ENCODE results near the gene VPS11. TPM values are rescaled to one million over a fixed set of nuclear protein-coding genes. Genes with fewer than 3 reads are reported as not detected.

VPS11 gene
- total and polyA plus RNA-seq, 10 of the 15 experiments (the other 5 are each of a cell fraction or from before 2014, with no cell fraction given), result 15.8 to 26.4 (median 24.5) TPM

DNA sequence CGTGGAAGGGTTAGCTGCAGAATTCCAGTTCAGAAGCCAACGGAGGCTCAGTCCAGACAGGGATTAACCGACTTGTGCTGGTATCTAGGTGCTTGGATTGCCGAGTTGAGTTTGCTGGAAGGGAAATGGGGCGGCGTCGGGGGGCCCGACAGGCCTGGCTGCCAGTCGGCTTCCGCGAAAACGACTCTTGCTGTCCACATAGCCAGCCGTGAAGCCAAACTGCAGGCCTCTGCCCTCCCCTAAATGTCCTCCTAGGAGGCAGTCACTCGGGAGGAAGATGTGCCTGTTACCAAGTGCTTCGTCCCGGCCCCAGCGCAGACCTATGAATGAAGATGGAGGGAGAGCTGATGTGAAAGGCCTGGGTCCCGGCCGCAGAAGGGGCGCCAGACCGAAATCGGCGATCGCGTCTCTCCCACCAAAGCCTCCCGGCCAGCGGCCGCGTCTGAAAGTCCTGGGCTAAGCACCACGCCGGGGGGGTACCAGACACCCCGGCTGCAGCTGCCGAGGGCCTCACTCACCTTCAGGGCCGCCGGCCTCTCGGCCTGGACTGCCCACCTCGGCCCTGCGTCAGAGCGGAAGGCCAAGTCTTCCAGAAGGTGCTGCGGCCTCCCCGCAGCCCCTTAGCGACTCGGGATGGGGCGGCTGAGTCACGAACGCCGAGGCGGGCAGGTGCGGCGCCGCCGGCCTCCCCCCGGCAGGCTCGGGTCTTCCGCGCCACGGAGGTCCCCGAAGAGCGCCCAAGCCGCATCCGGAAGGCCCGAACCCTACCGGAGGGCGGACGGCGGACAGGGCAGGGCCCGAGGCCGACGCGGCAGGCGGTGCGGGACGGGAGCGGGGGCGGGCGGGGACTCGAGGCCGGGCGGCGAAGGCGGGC lies 26.6 kb downstream of the VPS11 start (continued):
- no peak for TF ChIP-seq CBX5 (IDR thresholded peaks at IDR 0.05; ENCODE audit: low read depth)
- TF ChIP-seq PBX3 (IDR thresholded peaks at IDR 0.05; ENCODE audit: insufficient replicate concordance, low read depth, low read length), result no peak
- TF ChIP-seq YY1 (IDR thresholded peaks at IDR 0.05; ENCODE audit: low read depth, low read length), result 0 out of 2 replicates have a peak, but pooled peaks have one; percentile 17
- no peak for TF ChIP-seq STAT3 (IDR thresholded peaks at IDR 0.05; ENCODE audit: low read depth, low read length)
- TF ChIP-seq NFYB (IDR thresholded peaks at IDR 0.05; ENCODE audit: insufficient read depth, low read depth, low read length), result no peak
- TF ChIP-seq, protein P1, sequence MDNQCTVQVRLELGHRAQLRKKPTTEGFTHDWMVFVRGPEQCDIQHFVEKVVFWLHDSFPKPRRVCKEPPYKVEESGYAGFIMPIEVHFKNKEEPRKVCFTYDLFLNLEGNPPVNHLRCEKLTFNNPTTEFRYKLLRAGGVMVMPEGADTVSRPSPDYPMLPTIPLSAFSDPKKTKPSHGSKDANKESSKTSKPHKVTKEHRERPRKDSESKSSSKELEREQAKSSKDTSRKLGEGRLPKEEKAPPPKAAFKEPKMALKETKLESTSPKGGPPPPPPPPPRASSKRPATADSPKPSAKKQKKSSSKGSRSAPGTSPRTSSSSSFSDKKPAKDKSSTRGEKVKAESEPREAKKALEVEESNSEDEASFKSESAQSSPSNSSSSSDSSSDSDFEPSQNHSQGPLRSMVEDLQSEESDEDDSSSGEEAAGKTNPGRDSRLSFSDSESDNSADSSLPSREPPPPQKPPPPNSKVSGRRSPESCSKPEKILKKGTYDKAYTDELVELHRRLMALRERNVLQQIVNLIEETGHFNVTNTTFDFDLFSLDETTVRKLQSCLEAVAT (IDR thresholded peaks at IDR 0.05), result peak; percentile 26; the same call in 1 of the 2 replicates
- TF ChIP-seq BACH1 (IDR thresholded peaks at IDR 0.05; ENCODE audit: borderline replicate concordance), result peak; percentile 57; the same call in 1 of the 2 replicates
- TF ChIP-seq LARP7 (IDR thresholded peaks at IDR 0.05), result peak; percentile 48
- TF ChIP-seq SMARCA5 (IDR thresholded peaks at IDR 0.05), result 0 out of 2 replicates have a peak, but pooled peaks have one; percentile 5
- 0 out of 2 replicates have a peak, but pooled peaks have one; percentile 37 for TF ChIP-seq DPF2 (IDR thresholded peaks at IDR 0.05)

All from GM12878 (cell line).